Stimulated activated CD8-positive, alpha-beta memory T cell treated with anti-CD3 and anti-CD28 coated beads, Interleukin-15, amount 100 ng/mL, for 4 hours (primary cell): ENCODE measurements around the gene CHERP.
"Not testable (repeated sequence)": the region's sequence is repeated elsewhere in the genome, so short reads cannot be mapped to it uniquely, and the experiment has no call there.

ENCODE experiments used
- DNase-seq, 2 donors: peaks; one replicate each; pipeline ENCODE4 v3.0.0-alpha.2; 2020; ENCODE audit warnings: low read depth in 2 of 2

CHERP gene

DNA sequence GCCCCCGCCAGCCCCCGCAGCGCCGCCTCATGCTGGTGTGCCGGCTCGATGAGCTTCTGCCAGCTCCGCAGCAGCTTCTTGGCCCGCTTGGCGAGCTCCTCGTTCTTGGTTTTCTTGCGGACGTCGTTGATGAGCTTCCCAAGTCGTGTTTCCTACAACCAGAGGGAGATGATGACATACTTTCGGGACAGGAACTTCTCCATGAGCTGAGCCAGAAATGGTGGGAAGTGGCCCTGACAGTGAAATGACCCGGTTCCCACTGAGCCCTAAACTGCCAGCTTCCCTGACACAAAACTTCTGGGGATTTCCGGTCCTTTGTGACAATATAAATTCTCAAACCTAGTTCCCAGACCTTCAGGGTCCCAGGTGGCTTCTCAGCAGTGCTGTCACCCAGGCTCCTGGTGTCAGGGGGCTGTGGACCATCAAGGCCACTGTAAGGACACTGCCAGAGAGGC is 35.3 kb upstream of the CHERP start:
- no peak for DNase-seq

GRCh38 chr19:16576690-16577530 is 34.7 kb upstream of the CHERP start:
- DNase-seq = no peak

DNA sequence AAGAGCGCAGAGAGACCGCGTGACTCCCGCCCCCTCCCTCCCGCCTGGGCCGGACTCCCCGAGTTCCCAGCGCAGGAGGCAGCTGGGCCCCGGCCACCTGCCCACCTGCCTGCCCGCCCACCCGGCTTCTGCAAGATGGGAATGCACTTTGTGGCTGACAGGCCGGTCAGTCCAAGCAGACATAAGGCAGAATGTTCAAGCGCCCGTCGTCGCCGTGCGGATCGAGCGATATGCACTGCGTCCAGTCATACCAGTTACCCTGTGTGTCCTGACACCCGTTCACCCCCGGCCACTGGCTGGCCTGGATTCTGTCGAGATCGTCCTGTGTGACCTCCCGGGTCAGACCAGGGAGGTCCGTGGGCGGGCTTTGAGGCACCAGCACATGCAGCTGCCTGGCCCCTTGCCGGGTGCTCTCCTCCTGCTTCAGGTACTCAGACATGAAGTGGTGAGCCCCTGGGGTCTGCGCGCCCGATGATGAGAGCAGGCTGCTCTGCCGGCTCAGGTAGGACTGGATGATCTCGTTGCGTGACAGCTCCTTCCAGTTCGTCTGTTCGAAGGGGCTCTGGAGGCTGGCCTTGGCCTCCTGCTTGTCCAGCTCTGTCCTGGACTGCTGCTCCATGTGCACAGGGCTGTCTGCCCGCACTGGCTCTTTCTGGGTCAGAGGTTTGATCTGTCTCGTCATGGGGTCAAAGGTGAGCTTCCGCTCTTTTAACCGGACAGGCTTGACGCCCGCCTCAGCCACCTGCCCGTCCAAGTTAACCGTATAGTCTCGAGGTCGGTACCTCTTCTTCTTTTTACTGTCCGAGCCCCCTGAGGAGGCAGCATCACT is 33.8 kb upstream of the CHERP start:
- DNase-seq = no peak

DNA sequence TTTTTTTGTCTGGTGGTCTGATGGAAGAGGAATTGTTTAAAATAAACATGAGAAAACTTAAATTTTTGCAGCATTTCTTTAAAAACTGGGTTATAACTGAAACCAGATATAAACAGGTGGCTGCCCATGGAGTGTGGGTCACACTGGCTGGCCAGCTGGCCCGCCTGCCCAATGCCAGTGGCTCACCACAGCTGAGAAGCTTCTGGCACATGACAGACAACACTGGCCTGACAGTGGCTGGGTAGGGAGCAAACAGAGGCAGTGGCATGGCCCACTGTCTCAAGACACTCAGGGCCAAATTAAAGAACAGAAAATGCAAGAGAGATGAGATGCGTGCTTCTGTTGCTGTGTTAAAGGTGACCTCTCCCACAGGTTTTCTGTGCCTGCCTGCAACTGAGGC is 33.0 kb upstream of the CHERP start:
- no peak for DNase-seq

DNA sequence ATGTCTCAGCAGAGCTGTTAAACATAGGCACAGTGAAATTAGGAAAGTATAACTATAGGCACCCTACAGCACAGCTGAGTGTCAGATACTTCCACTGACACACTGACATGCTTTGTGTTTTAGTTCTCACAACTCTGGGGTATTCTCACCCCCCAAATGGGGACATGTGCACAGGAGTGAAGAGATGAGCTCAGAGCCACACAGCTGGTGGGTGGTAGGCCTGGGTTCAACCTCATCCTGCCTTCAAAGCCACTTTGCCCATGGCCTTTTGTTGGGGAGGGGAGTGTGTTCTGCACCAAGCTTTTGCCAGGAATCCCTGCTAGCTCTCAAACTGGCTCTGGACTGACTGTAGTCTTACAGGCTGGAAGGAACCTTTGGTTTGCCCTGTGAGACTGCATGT is 31.7 kb upstream of the CHERP start:
- DNase-seq = no peak

DNA sequence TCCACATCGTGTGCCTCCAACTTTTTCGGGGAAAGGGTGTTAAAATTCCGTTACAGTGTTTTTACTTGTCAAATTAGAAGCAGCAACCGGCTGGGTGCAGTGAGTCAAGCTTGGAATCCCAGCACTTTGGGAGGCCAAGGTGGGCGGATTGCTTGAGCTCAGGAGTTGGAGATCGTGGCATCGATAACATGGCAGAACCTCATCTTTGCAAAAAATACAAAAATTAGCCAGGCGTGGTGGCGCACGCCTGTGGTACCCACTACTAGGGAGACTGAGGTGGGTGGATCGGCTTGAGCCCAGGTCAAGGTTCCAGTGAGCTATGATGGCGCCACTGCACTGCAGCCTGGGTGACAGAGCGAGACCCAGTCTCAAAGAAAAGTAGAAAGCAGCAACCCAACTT is 31.1 kb upstream of the CHERP start:
- DNase-seq = no peak

DNA sequence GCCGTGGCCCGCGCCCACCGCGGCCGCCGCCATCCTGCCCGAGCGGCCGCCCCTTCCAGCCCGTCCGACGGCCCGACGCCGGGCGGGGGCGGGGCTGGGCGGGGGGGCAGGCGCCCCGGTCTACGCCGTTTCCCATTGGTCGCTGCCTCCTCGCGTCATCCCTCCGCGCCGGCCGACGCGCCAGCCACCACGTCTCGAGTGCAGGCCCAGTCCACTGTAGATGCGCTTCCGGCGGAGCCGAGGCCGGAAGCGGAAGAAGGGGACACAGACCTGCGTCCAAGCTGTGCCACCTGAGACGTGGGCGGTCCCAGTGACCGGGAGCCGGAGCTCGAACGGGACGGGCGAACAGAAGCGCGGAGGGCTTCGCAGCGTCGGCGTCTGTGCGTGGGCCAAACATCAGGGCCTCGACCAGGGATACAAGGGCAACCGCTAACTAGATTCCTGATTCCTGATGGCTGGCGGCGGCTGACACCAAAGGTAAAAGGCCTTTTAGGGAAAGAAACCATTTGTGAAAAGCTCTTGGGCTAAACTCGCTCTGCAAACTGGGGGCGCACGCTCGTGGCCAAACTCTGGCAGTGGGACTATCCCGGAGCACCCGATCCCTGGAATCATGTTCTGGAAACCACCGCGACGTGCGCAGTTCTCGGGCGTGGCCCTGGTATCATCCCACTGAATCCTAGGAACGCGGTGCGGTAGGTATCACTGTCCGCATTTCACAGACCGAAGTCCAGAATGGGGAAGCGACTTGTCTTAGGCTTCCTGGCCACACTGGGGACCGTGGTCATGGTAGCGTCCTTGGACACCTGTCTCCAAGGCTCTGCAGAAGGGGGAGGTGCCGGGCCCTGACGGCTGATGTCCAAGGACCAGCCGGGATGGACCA is 30.3 kb upstream of the CHERP start, which contains the start of gene SLC35E1:
SLC35E1 (minus strand) TSS at position 84 of the 880 bp plus-strand sequence; CDS start at position 33, 51 bp downstream.
- peak; percentile 82 to 88 for DNase-seq

DNA sequence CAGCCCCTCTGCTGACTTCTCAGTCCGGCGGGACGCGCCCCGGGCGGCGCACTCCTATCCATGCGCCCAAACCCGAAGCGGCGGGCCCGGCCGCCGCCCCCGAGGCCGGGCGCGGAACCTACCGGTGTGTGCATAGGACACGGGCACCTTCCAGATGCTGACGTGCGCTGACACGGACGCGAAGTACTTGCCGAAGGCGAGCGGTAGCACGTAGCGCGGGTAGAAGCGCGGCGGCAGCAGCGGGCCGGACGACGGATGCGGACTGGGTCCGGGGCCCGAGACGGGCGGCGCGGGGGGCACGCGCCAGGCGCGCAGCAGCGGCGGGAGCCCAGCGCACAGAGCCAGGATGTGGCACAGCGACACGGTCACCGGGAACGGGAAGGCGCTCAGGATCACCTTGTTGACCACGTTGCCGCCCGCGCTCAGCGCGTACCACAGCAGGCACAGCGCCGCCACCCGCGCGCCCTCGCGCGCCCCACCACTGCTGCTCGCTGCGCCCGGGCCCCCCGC is 29.6 kb upstream of the CHERP start:
- no peak for DNase-seq

DNA sequence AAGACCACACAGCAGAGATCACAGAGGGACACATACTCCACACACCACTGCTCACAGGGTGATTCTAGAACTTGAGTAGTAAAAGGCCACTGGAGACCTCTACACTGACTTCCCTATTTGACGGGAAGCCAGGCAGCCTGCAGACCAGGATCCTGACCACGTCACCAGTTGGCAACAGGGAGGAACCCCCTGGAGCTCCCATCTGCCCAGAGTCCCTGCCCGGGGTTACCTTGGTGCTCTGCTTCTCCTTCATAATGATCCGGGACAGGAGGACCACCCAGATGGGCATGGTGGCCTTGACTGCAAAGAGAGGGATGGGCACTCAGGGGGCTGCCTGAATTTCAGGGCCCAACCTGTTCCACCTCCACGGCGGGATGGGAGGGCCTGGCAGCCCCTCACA is 29.0 kb upstream of the CHERP start:
- no peak for DNase-seq

DNA sequence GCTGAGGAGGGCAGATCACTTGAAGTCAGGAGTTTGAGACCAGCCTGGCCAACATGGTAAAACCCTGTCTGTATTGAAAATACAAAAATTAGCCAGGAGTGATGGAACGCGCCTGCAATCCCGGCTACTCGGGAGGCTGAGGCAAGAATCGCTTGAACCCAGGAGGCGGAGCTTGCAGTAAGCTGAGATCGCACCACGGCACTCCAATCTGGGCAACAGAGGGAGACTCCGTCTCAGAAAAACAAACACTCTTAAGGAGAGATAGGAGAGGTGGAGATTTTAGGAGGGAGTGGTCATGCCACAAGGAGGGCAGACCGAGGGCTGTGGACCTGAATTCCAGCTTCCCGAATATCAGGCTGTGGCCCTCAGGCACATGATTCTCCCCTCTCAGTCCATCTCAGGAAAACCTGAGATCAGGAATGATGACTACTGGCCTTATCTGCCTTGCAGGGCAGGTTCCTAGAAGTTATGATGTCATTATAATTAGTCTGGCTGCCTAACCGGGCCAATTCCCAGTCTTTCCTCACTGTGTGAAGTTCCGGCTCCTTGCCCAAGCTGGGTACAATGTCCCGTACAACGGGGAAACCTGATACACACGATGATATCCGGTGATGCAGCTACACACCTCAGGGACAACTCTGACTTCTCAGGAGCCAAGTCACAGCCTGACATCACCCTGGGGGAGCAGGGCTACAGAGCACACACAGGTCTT is 27.5 kb upstream of the CHERP start:
- DNase-seq = no peak

- no peak for DNase-seq
These were observed 24.5 kb upstream of the CHERP start for GRCh38 chr19:16566702-16567101.

DNA sequence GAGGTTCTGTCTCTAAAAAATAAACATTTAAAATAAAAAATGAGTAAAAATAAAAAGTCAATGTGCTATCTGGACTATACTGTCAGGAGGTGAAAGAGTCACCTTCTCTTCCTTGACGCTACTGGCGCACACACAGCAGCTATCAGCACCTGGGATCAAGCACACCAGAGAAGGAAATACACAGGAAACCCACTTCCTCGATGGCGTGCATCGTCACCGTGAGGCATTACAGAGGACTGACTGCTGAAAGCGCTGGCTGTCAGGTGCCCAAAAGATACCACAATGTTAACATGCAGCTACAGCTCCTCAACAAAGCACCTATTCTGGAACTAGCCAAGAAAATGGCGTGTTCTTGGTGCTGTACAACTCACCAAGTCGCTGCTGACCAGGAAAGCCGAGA is 23.9 kb upstream of the CHERP start:
- DNase-seq = peak; percentile 50 to 65

DNA sequence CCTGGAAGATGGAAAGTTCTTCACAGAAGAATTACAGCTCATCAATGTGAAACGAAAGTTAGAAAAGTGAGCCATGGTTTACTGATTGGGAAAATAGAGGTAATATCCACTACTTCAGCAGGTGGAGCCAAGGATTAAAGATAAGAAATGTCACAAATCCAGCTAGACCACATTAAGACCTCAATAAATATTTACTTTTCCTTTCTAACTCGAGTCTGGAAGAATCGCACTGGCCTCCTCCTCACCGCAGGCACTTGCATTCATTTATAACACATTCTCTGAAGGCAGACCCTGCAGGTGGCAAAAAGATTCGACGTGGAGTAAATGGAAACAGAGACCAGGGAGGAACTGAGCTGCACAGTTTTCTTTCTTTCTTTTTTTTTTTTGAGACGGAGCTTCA is 22.6 kb upstream of the CHERP start:
- no peak for DNase-seq

GRCh38 chr19:16562608-16563025 is 20.4 kb upstream of the CHERP start:
- DNase-seq = no peak

- DNase-seq = no peak
These were observed 19.1 kb upstream of the CHERP start for GRCh38 chr19:16561382-16561781.

GRCh38 chr19:16559780-16560276 is 17.6 kb upstream of the CHERP start:
- DNase-seq = no peak

DNA sequence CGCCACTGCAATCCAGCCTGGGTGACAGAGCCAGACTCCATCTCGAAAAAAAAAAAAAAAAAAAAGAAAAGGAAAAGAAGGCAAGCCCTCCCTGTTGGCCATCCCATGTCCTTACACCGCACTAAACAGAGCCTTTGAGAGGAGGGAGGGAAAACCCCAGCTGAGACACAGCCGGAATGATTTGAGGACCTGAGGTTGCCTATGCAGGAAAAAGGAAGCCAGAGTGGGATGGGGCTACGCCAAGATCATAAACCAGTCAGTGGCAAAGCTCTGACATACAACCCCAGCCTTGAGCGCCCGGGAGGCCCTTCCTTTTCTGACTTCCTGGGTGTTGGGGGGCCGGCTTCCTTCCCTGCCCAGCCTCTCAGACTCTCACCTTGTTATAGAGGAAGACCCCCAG is 12.5 kb upstream of the CHERP start:
- no peak for DNase-seq

DNA sequence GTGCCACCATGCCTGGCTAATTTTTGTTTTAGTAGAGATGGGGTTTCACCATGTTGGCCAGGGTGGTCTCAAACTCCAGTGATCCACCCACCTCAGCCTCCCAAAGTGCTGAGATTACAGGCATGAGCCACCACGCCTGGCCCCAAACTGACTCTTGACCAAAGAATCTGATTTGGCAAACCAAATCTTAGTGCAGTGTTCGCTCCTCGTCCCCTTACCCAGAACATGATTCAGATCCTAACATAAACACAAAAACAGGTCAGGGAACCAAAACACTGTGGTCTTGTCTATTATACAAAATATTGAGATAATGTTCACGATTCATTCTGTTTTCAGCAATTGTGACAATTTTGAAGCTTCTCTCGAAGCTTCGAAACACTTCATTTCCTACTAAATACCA is 9.7 kb upstream of the CHERP start:
- DNase-seq = not testable (repeated sequence)

DNA sequence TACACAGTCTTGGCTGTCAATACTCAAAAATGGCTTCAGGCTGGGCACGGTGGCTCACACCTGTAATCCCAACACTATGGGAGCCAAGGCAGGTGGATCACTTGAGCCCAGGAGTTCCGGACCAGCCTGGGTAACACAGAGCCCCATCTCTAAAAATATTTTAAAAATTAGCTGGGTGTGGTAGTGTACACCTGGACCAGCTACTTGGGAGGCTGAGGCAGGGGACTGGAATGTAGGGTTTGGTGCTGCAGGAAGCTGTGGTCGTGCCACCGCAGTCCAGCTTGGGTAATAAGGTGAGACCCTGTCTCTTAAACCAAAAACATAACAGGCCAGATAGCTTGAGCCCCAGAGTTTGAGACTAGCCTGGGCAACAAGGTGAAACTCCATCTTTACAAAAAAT is 6.7 kb upstream of the CHERP start:
- no peak for DNase-seq

- DNase-seq = no peak
These were observed 2.4 kb upstream of the CHERP start for GRCh38 chr19:16544473-16545231.
